Activated naive CD4-positive, alpha-beta T cell (primary cell): ENCODE results near the gene IQCC.

Experiments used
- DNase-seq, 4 experiments: peaks; one replicate each; lab custom pipeline; 2025; lab: John Stamatoyannopoulos, UW

IQCC gene

DNA sequence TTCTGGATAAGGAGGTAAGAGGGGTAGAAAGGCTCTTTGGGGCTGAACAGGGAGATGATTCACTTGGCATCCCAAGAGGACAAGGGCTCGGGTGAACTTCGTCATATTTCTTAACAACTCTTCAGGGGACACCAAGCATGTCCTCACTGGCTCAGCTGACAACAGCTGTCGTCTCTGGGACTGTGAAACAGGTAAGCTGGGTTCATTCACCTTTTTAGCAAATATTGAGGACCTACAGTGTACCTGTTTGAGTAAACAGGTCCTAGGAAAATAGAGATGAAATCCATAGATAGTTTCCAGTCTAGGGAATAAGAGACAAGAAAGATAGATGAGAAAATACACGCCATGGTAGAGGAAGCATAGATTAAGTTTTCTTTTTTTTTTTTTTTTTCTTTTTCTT, 18.8 kb downstream of the IQCC start:
- DNase-seq, result no peak

DNA sequence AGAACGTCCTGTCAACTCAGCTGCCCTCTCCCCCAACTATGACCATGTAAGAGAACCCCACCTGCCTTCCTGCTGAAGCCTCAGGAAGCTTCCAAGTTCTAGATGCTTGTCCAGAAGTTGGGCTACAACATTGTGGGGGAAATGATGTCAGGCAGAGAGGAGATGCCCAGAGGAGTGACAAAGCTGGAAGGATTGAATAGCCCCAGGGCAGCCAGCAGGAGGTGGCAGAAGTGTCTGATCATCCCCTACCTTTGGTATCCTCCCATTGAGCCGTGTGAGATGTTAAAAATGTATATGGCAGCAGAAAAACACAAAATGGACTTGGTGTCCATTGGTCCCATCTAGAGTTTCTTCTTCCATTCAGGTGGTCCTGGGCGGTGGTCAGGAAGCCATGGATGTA, 23.3 kb downstream of the IQCC start:
- DNase-seq, result no peak

DNA sequence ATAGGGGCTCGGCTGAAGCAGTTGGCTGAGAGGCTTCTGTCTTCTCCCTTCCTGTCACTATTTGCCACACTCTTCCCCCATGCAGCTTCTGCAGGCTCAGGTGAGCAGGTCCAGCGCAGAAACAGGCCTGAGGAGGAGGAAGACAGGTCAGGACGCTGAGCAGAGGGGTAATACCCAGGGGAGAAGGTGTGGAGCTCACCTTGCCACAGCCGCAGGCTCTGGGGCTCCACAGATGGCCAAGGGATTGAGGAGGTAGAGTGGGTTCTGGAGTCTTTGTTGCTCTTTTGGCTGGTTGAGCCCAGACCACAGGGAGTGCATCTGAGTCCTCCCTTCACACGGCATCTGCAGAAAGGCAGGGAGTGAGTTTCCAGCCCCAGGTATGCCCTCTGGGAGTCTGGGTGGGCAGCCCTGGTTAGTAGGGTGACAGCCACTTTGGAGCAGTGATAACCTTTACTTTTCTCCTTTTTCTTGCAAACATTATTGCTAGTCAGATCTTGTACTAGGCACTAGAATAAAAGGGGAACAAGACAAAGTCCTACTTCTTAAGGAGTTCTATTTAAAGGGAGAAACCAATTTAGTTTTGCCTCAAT, 26.5 kb downstream of the IQCC start:
- DNase-seq, result no peak

DNA sequence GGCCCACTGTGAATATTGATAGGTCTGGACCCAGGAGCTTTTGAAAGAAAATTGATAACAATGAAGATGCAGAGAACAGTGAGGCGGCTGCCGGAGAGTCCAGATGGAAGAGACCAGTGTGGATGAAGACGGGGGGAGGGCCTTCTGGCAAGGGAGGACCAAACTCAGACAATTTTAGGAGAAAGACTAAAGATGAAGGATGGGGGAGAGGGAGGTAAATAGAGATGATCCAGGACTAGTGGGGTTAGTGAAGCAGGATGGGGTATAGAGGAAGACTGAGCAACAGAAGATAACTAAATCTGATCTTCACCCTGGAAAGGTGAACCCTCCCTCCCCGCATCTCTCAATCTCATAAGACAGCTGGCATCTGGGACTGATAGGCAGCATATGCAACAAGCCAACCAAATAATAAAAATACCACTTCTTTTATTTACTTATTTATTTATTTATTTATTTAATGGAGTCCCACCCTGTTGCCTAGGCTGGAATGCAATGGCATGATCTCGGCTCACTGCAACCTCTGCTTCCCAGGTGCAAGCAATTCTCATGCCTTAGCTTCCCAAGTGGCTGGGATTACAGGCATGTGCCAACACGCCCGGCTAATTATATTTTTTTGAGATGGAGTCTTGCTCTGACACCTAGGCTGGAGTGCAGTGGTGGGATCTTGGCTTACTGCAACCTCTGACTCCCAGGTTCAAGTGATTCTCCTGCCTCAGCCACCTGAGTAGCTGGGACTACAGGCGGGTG, 27.3 kb downstream of the IQCC start:
- DNase-seq, result no peak

DNA sequence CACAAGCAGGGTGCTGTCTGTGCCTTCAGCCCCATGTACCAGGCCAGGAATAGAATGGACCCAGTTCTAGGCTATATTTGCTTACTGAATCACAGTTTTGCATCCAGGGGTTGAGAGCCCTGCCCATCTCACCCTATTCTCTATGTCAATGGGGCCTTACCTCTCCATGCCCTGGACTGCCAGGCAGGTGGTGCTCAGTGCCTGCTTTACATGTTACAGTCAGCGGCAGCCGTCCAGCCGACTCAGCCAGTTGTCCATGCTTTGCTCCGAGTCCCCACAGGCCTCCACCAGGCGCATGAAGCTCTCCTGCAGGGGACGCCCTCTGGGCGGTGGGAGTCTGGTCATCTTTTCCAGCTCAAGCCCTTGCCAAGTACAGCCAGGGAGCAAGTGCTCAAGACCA, 29.3 kb downstream of the IQCC start:
- DNase-seq, result no peak

DNA sequence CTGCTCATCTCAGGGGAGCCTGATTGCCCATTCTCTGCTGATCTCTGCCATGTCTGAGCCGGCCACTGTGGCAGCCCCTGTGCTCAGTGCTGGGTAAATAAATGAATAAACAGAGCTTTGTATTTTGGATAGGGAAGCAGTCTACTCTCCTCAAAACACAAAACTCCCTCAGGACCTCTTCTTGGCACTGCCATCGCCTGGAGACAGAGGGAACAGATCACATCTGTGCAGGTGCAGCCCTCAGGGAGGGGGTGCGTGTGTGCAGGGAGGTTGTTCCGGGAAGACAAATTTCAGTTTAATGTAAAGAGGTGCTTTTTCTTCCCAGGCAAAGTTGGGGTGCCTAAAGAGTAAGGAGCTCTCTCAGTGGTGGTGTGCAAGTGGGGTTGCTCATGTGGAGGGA, 33.9 kb downstream of the IQCC start:
- DNase-seq, result no peak

DNA sequence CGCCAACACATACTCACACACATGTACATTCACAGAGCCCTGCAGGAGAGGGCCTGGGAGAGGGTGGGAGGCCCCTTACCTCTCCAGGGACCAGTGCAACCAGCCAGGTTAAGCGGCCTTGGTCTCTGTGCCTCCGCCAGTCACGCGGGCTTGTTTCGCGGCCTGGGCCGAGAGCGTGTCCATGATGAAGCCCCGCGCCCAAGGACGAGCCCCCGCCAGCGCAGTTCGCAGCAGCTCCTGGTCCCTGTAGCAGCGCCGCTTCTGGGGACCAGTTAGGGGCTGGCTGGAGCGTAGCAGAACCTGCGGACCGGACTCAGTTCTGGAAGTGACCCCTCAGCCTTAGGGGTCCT, 34.3 kb downstream of the IQCC start:
- DNase-seq, result no peak

DNA sequence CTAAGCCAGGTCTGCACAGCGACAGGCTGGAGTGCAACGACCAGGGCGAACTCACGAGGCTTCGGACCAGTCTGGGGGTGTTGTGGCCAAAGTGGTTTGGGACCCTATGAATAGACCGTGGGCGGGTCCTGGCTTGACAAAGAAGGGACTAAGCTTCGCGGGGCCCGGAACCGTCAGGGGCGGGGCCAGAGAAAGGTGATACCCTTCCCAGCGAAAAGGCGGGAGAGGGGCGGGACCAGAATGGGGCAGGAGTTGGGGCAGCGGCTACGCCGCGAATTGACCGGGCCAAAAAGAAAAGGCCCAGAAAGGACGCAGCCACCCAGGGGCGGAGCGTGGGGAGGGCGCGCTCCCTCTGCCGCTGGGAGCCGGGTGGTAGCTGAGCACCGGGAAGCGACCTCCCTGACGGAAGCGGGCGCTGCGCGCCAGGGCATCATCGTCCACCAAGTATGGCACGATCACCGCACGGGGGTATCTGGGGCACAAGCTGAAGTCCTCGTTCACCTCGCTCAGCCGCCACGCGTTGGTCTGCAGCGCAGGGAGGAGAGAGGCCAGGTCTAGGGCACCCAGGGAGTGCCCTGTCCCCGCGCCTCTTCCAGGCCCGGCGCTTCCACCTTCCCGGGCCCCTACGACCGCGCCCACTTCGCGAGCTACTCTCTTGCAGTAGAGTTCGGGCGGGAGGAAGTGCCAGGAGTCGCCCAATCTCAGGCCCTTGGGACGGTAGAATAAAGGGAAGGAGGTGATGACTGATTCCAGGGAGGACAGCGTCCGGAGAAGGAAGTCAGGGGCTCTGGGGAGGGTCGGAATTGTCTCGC, 34.9 kb downstream of the IQCC start:
- peak in 2 of 4 experiments; percentile 24 to 59 for DNase-seq

DNA sequence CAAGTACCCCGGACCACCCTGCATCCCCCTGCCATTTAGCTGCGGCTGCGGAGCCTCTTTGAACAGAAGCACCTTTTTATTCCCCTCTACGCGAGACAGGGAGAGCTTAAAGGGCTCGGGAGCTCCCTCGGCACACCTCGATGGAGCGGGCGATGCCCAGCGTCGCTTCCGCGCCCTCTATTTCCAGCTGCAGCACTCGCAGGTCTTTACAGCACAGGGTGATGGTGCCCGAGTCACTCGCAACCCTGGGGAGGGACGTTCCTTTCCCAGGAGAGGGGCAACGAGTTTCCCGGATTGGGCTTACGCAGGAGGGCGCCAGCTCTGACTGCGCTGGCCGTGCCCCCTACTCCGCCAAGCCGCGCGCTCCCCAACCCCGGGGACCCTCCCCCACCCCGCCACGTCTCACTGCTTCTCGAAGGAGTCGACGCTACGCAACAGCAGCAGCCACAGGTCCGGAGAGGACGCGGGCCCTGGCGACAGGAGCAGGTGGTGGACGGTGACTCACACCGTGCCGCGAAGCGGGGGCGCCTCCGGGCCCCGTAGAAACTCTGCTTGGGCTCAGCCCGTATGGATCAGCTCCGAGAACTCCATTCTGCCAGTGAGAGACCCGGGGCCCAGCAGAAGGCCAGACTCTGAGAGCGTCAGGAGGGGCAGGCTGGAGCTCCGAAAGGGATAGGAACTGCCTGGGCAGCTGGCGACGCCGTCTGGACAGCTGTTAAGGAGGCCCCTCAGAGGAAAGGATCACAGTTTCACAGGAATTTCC, 35.7 kb downstream of the IQCC start:
- peak in 2 of 4 experiments; percentile 31 to 56 for DNase-seq

DNA sequence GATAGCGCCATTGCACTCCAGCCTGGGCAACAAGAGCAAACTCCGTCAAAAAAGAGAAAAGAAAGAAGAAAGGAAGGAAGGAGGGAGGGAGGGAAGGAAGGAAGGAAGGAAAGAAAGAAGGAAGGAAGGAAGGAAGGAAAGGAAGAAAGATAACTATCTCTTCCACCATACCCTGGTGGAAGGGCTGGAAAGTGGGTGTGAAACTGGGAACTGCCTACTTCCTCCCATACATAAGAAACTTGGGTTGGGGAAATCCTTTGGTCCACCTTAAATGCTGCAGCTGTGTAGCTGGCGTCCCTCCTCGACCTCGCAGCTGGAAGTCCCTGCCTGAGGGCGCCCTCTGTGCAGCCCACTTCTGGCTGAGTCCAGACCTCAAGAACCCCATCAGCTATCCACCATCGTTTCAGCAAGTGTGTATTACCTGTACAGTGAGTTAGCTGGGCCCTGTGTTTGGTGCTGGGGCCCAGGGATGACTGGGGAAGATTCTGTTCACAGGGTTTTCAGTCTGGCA, 36.9 kb downstream of the IQCC start:
- no peak for DNase-seq

DNA sequence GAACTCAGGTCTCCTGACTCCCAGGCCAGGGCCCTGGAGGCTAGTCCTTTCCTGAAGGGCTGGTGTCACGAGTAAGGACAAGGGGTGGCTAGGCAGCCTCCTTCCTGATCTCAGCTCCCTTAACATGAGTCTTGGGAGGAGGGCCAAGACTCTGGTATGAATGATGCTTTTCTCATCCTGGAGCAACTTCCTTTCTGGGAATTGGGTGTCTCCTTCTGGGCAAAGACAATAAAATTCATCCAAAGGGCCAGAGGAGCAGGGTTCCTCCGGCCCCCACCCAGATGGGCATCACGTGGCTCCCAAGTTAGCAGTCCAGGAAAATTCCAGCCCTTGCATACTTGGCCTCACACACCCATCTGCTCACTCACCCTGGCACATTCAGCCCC, 41.4 kb downstream of the IQCC start, which contains the start of gene FAM167B:
TSS of gene FAM167B (plus strand) at position 335 of the 386 bp plus-strand sequence. CDS start 200 bp downstream, outside the sequence.
- no peak for DNase-seq

DNA sequence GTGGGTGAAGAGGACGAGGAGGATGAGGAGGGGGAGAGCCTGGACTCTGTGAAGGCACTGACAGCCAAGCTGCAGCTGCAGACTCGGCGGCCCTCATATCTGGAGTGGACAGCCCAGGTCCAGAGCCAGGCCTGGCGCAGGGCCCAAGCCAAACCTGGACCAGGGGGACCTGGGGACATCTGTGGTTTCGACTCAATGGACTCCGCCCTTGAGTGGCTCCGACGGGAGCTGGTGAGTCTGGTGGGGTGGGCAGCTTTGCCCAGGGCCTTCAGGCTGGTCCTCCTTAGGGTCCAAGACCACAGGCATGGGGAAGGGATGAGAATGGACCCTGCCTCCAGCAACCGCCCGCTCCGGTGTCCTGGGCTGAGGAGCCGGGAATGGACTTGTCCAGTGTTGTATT, 42.0 kb downstream of the IQCC start:
- no peak for DNase-seq

DNA sequence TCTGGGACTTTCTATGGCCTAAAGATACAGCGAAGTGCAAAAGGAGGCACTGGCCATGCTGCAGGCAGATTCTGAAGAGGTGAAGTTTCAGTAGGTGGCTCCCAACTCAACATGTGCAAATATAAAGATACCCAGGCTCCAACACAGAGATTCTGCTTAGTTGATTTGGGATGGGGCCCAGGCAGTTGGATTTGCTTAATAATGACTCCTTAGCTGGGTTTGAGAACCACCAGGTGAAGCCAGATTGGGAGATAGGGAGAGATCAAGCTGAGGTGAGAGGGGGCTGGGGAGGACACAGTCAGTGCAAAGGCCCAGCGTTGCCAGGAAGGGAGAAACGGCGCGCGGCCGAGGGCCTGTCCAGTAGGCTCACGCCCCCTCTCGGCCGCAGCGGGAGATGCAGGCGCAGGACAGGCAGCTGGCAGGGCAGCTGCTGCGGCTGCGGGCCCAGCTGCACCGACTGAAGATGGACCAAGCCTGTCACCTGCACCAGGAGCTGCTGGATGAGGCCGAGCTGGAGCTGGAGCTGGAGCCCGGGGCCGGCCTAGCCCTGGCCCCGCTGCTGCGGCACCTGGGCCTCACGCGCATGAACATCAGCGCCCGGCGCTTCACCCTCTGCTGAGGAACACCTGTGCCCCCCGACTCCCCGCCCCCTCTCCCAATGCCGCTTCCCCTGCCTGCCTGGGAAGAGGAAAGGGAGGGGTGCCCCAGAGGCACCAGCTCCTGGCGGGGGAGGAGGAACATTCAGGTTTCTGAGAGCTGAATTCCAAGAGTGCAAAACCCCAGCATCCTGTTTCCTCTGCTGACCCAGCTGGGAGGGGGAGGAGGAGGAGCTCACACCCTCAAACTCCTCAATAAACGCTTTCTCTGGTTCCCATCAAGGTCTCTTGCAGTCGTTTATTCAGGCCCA, 42.8 kb downstream of the IQCC start:
- peak; percentile 41 to 60 (median 48) for DNase-seq

DNA sequence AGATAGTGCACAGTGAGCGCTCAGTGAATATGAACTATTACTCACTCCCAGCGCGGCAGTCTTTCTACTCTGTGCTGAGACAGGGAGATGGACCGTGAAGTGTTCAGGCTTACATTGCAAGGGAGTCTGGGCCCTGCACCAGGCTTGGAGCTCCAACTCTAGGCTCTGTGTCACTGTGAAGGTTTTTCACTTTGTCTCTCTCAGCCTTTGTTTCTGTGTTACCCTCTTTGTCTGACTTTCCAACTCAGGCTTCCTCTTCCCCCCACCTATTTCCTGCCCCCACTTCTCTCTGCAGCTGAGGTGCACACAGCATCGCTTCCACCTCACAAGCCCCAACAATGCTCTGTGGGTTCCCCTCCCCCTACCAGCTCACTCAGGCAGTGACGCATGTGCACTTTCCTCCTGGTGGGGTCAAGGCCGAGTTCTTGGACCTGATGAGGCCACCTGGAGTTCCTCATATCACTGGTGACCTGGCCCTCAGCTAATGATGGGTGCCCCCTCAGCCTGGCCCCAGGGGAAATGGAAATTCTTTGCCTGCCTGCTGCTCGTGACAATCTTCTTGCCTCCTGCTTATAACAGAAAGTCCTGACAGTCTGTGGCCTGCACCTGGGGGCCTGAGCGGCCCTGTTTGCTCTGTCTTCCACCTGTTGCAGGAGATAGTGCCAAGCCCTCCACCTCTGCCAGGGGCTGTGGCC, 44.5 kb downstream of the IQCC start:
- DNase-seq, result peak in 3 of 4 experiments; percentile 46 to 68 (median 64)

DNA sequence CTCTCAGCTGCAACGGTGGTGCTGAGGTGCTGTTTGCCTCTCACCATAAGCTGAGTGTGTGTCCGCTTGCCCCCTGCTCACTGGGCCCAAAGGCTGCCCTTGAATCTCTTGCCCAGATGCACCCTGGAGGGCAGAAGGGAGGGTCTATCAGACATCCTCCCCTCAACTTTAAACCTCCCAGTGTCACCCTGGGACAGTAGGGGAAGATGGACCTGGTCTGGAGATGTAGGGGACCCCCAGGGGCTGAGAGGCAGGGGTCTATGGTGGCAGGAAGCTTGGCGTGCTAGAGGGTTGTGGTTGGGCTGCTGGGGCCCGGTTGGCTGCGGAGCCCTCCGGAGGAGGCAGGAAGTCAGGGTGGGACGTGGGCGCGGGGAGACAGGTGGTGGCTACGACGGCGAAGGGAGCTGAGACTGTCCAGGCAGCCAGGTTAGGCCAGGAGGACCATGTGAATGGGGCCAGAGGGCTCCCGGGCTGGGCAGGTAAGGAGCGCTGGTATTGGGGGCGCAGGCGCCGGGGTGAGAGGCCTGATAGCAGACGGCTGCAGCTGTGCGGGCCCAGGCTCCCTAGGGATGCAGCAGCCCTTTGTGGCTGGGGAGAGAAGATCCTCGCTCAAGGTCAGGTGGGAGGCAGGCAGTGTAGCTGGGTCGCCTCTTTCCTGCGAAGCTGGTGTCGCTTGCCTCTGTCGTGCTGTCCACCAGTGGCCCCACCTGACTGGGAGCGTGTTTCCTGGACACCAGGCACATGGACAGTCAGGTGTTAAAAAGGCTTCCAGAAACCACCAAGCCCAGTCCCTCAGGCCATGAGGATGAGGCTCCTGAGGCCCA, 45.6 kb downstream of the IQCC start, which contains the start of gene LCK:
TSS of gene LCK (plus strand) at position 373 of the 824 bp plus-strand sequence. CDS start 23,065 bp downstream, outside the sequence.
- DNase-seq, result peak in 3 of 4 experiments; percentile 19 to 53 (median 37)

DNA sequence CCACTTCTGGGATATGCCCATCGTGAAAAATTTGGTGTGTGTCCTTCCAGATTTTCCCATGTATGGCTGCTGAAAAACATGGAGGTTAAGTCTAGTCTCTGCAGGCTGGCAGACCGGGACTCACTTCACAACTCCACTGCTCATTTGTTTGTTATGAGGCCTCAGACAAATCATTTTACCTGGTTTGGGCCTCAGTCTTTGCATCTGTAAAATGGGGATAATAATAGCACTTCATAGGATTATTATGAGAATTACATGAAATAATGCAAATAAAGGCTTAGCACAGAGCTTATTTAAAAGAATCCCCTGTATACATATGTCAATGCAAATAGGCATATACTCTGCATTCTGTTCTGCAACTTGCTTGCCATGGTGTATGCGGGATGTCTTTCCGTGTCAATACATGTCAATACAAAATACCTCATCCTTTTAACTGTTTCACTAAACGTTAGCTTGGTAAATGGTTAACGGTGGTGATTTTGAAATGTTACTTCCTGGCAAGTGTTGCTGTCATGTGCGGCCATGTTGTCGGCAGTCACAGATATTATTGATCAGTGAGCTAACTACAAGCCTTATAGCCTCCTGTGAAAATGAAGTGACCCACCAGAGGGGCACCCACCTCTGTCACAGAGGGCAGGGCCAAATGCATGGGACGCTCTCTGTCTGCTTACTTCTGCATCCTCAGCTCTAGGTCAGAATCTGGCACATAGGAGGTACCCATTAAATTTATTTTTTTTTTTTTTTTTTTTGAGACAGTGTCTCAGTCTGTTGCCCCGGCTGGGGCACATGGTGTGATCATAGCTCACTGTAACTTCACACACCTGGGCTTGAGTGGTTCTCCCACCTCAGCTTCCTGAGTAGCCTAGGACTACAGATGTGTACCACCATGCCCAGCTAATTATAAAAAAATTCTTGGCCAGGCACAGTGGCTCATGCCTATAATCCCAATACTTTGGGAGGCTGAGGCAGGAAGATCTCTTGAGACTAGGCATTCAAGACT, 49.9 kb downstream of the IQCC start:
- no peak for DNase-seq

DNA sequence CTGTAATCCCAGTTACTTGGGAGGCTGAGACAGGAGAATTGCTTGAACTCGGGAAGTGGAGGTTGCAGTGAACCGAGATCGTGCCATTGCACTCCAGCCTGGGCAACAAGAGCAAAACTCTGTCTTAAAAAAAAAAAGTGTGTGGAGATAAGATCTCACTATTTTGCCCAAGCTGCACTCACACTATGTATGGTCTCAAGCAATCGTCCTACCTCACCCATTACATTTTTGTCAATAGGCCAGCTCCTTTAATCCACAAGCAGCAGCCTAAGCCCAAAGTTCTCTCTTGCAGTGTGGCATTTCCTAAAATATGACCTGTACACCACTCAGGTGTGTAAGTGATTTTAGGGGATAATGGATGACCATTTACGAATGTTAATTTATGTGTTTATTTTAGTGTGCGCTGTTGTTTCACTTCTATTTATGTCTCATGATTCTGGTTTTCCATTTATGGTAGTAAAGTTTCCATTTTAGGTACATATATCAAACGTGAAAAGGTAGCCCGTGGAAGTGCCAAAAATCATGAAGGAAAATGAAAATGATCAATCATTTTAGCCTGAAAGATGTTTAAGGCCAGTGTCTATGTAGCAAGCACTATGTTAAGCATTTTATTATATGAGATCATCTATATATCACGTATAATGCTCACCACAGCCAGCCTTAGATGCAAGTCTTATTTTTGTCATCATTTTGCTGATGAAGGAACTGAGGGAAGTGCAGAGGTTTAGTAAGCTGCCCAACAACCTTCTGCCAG, 51.2 kb downstream of the IQCC start:
- no peak for DNase-seq
